IPS-18a (cell line): ENCODE measurements around the gene SPTB.
A peak's percentile ranks its signal among the peaks of the same experiment; 100 is the strongest.
"Not testable (repeated sequence)": the region's sequence is repeated elsewhere in the genome, so short reads cannot be mapped to it uniquely, and the experiment has no call there.

ENCODE experiments used
- H3K27ac ChIP-seq: one replicate; pipeline ENCODE4 v1.5.1; 2013; ENCODE audit warnings: low read length
- H3K27me3 ChIP-seq: one replicate; pipeline ENCODE4 v1.6.1; 2013; ENCODE audit warnings: mild to moderate bottlenecking, low read length; ENCODE audit not compliant: control insufficient read depth, insufficient read depth
- H3K36me3 ChIP-seq: one replicate; pipeline ENCODE4 v1.6.1; 2013; ENCODE audit warnings: low read depth, low read length; ENCODE audit not compliant: control insufficient read depth
- H3K4me1 ChIP-seq: one replicate; pipeline ENCODE4 v1.6.1; 2013; ENCODE audit warnings: low read depth, low read length; ENCODE audit not compliant: control insufficient read depth
- H3K4me3 ChIP-seq: one replicate; pipeline ENCODE4 v1.5.1; 2013; ENCODE audit warnings: low read length
- H3K9ac ChIP-seq: one replicate; pipeline ENCODE4 v1.6.1; 2013; ENCODE audit warnings: mild to moderate bottlenecking, low read length, moderate library complexity
- H3K9me3 ChIP-seq: one replicate; pipeline ENCODE4 v1.6.1; 2013; ENCODE audit warnings: low read depth, low read length; ENCODE audit not compliant: control insufficient read depth

SPTB gene

GRCh38 chr14:64914237-64915028 lies 34.7 kb upstream of the SPTB start, which contains the start of gene CHURC1:
Gene CHURC1 (plus strand): TSS chr14:64914455. CDS start chr14:64914496, 41 bp downstream.
- Histone ChIP-seq H3K9ac (peak within 1 kb of the TSS; percentile 99), H3K4me1 (peaks cover 6% of the 10 kb centered on the region), H3K27ac (peak within 1 kb of the TSS; percentile 96), H3K4me3 (peak within 1 kb of the TSS; percentile 99), H3K9me3 (no peaks in the 10 kb centered on the region), H3K36me3 (no peaks in the 10 kb centered on the region), H3K27me3 (no peaks in the 10 kb centered on the region)

GRCh38 chr14:64913477-64913876 lies 33.8 kb upstream of the SPTB start:
- not testable (repeated sequence) for H3K27me3 ChIP-seq, H3K36me3 ChIP-seq, H3K4me1 ChIP-seq, H3K27ac ChIP-seq, H3K9me3 ChIP-seq, H3K4me3 ChIP-seq, H3K9ac ChIP-seq

- H3K4me3 ChIP-seq, result no peak overlapping the region
- no peak overlapping the region for H3K9ac ChIP-seq
- no peaks in the 10 kb centered on the region for H3K27me3 ChIP-seq
- H3K9me3 ChIP-seq, result no peaks in the 10 kb centered on the region
- H3K27ac ChIP-seq, result no peak overlapping the region
- peaks cover 6% of the 10 kb centered on the region for H3K4me1 ChIP-seq
- no peaks in the 10 kb centered on the region for H3K36me3 ChIP-seq
Observed at GRCh38 chr14:64912261-64912660, 32.6 kb upstream of the SPTB start.

- no peak overlapping the region for H3K27ac ChIP-seq
- H3K9me3 ChIP-seq, result no peaks in the 10 kb centered on the region
- H3K4me3 ChIP-seq, result no peak overlapping the region
- H3K9ac ChIP-seq, result no peak overlapping the region
- no peaks in the 10 kb centered on the region for H3K36me3 ChIP-seq
- H3K27me3 ChIP-seq, result no peaks in the 10 kb centered on the region
- H3K4me1 ChIP-seq, result peaks cover 6% of the 10 kb centered on the region
Observed at GRCh38 chr14:64910847-64911495, 31.3 kb upstream of the SPTB start.

GRCh38 chr14:64906022-64906421 lies 26.3 kb upstream of the SPTB start:
- Histone ChIP-seq H3K9me3 (no peaks in the 10 kb centered on the region), H3K4me3 (no peak overlapping the region), H3K36me3 (no peaks in the 10 kb centered on the region), H3K27ac (no peak overlapping the region), H3K9ac (no peak overlapping the region), H3K27me3 (no peaks in the 10 kb centered on the region), H3K4me1 (no peaks in the 10 kb centered on the region)

- H3K36me3 ChIP-seq, result no peaks in the 10 kb centered on the region
- no peak overlapping the region for H3K9ac ChIP-seq
- H3K9me3 ChIP-seq, result no peaks in the 10 kb centered on the region
- no peak overlapping the region for H3K27ac ChIP-seq
- H3K4me3 ChIP-seq, result no peak overlapping the region
- no peaks in the 10 kb centered on the region for H3K4me1 ChIP-seq
- no peaks in the 10 kb centered on the region for H3K27me3 ChIP-seq
Observed at GRCh38 chr14:64899958-64900357, 20.3 kb upstream of the SPTB start.

- Histone ChIP-seq H3K9me3 (no peaks in the 10 kb centered on the region), H3K9ac (no peak overlapping the region), H3K27me3 (no peaks in the 10 kb centered on the region), H3K4me3 (no peak overlapping the region), H3K27ac (no peak overlapping the region), H3K4me1 (no peaks in the 10 kb centered on the region), H3K36me3 (no peaks in the 10 kb centered on the region)
Observed at GRCh38 chr14:64891839-64892375, 12.2 kb upstream of the SPTB start.

- H3K27ac ChIP-seq, result no peak overlapping the region
- H3K27me3 ChIP-seq, result no peaks in the 10 kb centered on the region
- no peaks in the 10 kb centered on the region for H3K4me1 ChIP-seq
- no peak overlapping the region for H3K4me3 ChIP-seq
- H3K36me3 ChIP-seq, result no peaks in the 10 kb centered on the region
- H3K9ac ChIP-seq, result no peak overlapping the region
- H3K9me3 ChIP-seq, result no peaks in the 10 kb centered on the region
Observed at GRCh38 chr14:64891173-64891838, 11.6 kb upstream of the SPTB start.

- Histone ChIP-seq H3K4me1 (no peaks in the 10 kb centered on the region), H3K27ac (no peak overlapping the region), H3K27me3 (no peaks in the 10 kb centered on the region), H3K4me3 (no peak overlapping the region), H3K9ac (no peak overlapping the region), H3K36me3 (no peaks in the 10 kb centered on the region), H3K9me3 (no peaks in the 10 kb centered on the region)
Observed at GRCh38 chr14:64889352-64889751, 9.6 kb upstream of the SPTB start.

GRCh38 chr14:64885559-64885958 lies 5.9 kb upstream of the SPTB start:
- peaks cover 5% of the 10 kb centered on the region for H3K4me1 ChIP-seq
- no peak overlapping the region for H3K9ac ChIP-seq
- no peak overlapping the region for H3K27ac ChIP-seq
- H3K36me3 ChIP-seq, result no peaks in the 10 kb centered on the region
- H3K9me3 ChIP-seq, result no peaks in the 10 kb centered on the region
- H3K27me3 ChIP-seq, result peaks cover 30% of the 10 kb centered on the region
- no peak overlapping the region for H3K4me3 ChIP-seq

GRCh38 chr14:64880221-64881121 lies 764 bp upstream of the SPTB start:
- H3K4me1 ChIP-seq, result peaks cover 11% of the 10 kb centered on the region
- no peak overlapping the region for H3K27ac ChIP-seq
- H3K27me3 ChIP-seq, result peaks cover 64% of the 10 kb centered on the region
- peak overlapping the region; percentile 39 for H3K9ac ChIP-seq
- no peaks in the 10 kb centered on the region for H3K36me3 ChIP-seq
- no peaks in the 10 kb centered on the region for H3K9me3 ChIP-seq
- H3K4me3 ChIP-seq, result peak overlapping the region; percentile 77
